Measurements from ENCODE around the gene COX20.

GRCh38 chr1:244836584-244836983, 1.1 kb downstream of the COX20 start:
- TF ChIP-seq CTCF (conservative IDR thresholded peaks at IDR 0.05), result no peak
- TF ChIP-seq ZFX (IDR thresholded peaks at IDR 0.05), result no peak
